Activated CD4-positive, alpha-beta T cell treated with anti-CD3 and anti-CD28 coated beads, Interleukin-2, amount 50 U/mL, for 4 hours (primary cell): ENCODE measurements around the gene ILK.
A peak's percentile ranks its signal among the peaks of the same experiment; 100 is the strongest.

Source experiments
- DNase-seq, 2 experiments: peaks; one replicate each; pipeline ENCODE4 v3.0.0-alpha.2; 2020

ILK gene

DNA sequence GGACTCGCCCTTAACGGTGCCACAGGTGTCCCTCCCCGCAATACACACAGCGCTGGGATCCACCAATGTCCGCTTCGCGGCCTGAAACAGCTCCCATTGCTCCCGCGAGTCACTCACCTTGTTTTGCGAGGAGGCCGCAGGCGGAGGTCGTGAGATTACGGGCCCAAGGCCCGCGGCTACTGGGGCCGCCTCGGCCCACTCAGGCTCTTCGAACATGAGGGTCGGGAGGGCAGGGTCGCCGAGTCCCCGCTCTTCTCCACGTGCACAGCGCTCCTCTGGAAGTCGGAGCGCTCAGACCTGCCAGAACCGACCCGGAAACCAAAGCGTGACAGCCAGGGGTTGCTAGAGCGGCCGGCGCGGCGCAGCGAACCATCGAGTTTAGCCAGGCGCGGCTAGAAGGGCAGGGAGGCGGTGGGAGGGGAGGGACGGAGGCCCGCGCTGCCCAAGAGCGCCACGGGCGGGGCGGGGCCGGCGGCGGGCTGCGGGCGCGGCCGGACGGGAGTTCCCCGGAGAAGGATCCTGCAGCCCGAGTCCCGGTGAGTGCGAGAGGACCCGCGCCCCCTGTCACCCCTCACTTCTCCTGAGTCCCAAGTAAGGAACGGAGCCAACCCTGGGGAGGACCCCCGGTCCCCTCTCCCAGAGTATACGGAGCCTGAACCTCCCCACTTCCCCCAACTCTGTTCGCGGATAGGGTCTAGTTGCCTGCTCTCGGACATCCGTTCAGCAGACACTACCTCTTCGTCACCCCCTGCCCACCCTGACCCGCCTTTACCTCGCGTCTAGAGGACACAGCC, at the start of gene ILK, which contains the start of gene RRP8:
Gene ILK, plus strand, starts transcription at position 488 of the 794 bp plus-strand sequence. CDS start 498 bp downstream, outside the sequence.
Gene RRP8, minus strand, starts transcription at position 330 of the 794 bp plus-strand sequence. Its CDS starts 114 bp downstream, at position 216.
- peak; percentile 71 to 75 for DNase-seq

DNA sequence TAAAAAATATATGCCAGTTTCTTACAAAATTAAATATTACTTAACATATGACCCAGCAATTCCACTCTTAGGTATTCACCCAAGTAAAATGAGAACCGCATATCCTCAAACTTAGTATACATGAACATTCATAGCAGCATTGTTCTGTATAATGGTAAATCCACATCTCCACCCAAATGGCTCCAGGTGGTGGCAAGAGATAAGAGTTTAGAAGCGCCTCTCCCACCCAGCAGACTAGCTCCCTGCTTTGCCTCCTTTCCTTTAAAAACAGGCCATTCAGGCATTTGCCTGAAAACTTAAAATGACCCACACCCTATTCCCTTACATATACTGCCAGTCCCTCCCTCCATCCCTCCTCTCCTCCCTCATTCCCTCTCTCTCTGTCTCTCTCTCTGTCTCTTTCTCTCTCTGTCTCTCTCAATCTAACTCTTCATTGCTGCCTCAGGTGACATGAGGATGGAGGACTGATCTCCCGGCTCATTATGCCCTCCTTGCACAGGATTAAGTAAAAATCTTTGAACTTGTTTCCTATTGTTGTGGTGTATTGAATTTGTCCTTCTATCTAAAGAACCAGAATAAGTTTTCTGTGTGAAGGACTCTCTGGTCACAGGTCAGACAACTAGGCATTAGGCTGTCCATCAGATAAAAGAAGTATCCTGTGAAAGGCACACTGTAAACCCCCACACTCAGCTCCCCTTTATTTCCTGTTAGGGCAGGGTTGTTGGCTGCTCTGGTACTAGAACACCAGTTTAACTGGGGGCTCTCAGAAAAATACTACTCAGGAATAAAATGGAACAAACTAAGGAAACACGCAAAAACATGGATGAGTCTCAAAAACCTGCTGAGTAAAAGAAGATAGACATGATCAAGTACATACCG, 48.5 kb upstream of the ILK start:
- DNase-seq, result no peak

DNA sequence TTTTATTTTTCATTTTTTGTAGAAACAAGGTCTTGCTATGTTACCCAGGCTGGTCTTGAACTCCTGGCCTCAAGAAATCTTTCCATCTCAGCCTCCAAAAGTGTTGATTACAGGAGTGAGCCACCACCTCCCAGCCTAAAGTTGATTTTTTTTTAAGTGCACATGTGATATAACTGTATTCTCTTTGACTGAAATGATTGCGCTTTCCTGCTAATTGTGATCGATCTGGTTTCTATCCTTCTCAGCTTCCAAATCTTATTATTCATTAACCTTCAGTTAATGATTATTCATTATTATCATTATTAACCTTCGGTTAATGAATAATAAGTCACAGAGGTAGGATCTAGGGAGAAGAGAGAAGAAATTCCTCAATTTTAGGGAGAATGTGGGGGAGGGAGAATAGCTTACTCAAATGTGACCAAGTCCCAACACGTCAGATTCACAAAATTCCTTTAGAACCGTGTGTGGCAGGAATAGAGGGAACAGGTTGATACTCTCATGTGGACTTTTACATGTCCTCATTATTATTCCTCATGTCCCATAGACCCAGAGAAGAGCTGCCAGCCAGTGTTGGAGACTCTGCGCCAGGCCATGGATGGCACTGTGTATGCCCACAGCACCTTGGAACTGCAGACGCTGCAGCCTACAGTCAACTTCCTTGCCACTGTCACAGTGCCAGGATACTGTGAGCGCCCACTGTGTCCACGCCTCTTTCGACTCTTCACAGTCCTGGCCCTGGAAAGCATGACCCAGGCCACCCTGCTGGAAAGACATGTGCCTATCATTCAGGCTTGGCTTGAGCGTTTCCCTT, 47.2 kb upstream of the ILK start:
- no peak for DNase-seq

DNA sequence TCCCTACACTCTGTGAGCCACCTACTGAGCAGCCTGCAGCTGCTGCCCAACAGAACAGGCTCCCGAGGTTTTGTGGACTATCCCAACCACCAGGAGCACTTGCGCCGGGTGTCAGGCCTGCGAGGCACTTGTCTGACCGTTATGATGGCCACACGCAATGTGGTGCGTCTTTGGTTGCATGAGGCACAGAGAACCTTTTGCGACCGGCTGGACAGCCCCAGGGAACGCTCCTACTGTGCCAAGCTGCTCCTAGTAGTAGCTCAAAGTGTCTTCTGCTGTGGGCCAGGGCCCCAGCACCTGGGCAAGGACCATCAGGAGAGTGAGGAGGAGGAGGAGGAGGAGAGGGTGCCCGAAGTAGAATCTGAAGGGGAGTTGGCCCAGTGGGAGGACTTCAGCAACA, 46.5 kb upstream of the ILK start:
- DNase-seq, result no peak

DNA sequence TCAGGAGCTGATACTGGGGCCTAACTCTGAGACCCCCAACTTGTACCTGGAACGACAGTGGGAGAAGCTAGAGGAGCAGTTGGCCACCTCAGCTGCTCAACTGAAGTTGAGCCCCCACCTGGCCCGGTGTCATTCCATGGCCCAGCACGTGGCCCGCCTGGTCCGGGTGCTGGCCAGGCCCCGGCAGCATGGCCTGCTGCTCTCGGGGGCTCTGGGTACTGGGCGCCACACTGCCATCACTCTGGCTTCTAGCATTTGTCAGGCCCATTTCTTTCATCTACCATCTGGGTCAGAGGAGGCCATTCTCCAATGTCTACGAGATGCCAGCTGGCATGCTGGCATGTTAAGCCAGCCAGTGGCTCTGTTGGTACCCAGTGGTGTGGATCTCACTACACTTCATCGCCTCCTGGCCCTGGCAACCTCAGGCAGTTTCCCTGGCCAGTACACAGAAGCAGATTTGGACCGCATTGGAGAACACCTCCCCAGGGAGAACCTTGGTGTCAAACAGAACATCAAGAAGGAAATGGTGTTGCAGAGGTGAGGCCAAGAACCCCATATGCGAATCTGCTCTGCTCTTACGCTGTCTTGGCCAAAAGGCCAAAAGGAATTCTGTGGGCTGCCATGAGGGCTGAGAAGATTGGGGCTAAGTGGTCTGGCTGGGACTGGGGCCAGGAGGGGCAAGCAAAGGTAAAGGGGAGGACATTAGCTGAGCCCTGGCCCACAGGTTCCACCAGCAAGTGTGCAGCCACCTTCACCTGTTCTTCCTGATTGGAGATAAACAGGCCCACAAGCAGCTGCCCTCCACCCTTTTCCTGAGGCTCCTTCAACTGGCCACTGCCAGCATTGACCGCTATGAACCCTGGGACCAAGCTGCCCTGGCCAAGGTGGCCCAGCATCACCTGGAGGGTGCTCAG, 45.6 kb upstream of the ILK start:
- DNase-seq, result no peak

DNA sequence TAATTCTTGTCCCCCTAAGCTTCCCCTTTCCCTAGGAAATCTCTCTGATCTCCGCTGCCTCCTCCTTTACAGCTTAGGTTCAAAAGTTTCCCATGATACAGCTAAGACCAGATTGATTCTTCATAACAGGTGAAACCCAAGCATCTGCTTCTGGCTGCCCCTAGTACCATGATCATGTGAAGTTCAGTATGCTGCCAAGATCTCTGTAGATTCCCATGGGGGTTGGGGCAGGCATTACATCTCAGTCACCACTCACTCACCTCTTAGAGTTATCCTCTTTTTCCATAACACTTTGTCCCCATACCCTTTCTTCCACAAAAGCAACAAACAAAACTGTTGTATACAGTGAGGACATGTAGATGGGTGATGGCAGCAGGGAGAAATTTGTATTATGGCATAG, 44.2 kb upstream of the ILK start:
- DNase-seq, result no peak

DNA sequence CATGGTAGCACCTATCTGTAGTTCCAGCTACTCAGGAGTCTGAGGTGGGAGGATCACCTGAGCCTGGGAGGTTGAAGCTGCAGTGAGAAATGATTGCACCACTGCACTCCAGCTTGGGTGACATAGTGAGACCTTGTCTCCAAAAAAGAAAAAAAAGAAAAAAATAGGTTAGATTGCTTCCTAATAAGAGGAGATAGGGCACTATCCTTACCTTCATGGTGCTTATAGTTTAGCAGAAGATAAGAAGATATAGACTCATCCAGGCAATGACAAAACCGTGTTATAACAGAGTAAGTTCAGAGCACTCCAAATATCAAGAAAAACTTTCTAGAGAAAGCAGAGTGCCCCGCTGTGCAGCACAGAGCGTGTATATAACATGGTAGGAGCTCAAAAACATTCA, 42.3 kb upstream of the ILK start:
- DNase-seq, result no peak

DNA sequence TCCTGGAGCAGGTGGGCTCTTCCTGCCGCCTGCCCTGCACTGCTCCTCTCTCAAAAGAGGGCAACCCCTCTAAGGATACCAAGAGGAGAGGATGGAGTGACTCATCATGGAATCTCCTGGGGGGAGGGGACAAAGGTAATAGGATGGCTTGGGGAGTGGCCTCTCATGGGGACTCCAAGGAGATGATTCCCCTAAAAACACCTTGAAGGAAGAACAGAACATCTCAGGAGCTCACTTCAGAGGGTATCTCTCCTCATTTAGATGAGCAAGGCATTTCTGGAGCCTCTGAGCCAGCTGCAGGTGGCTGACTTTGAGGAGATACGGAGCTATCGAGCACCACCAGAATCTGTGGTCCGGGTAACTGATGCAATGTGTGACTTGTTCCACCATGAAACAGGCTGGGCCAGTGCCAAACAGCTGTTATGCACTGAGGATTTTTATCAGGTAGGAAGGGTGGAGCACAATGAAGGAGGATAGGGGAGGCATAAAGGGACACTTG, 40.4 kb upstream of the ILK start:
- no peak for DNase-seq

DNA sequence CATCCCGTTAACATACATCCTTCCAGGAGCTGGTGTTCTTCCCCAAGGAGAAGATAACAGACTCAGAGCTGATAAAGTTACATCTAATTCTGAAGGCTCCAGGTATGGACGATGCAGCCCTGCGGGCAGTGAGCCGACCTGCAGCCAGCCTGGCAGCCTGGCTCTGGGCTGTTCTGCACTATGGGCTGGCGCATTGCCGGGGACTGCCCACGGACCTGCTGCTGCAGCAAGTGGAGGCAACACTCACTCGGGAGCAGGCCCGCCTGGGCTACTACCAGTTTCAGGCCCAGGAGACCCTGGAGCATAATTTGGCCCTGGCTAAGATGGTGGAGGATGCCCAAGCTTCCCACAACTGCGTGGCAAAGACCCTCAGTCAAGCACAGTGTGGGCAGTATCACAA, 39.9 kb upstream of the ILK start:
- no peak for DNase-seq

DNA sequence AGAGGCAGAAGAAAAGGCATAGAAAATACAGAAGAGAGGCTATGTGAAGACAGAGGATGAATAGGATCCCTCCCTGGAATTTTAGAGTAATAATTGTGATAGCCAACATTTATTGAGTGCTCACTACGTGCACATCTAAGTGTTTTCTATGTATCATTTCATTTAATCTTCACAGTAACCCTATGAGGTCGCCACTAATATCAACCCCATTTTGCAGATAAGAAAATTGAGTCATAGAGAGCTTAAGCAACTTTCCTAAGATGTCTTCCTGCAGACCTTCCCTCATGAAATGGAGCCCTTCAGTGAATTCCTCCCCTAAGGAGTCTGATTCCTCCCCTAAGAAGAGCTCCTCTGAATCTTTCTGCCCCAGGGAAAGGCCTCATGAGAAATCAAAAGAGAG, 38.2 kb upstream of the ILK start:
- DNase-seq, result no peak

DNA sequence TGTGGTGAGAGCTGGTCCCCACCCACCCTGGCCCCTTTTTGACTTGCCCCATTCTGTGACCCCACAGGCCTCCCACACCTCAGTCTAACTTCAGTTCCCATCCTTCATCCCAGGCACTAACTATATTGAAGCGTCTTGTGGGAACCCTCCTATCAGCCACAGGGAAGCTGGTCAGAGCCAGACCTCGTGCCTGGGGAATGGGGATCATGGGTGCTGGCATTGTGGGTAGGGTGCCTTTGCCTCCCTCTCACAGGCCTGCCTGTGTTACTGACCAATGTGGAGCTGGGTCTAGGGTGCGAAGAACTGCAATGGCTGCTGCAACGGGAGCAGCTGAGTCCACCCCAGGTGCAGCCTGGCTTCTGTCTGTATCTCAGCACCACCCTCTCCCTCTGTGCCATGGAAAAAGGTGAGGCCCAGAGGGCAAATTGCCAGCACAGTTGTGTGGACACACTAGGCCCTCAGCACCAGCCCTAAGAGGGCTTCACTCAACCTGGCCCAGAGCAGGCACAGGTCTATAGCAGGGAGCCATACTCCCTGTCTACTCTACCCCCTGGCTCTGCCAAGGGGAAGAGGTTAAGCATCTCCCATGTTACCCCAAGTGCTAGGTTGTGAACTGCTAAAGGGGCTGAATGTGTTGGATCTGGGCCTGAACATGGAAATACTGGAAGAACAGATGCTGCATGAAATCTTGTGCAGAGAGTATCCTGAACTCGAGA, 37.4 kb upstream of the ILK start:
- no peak for DNase-seq

DNA sequence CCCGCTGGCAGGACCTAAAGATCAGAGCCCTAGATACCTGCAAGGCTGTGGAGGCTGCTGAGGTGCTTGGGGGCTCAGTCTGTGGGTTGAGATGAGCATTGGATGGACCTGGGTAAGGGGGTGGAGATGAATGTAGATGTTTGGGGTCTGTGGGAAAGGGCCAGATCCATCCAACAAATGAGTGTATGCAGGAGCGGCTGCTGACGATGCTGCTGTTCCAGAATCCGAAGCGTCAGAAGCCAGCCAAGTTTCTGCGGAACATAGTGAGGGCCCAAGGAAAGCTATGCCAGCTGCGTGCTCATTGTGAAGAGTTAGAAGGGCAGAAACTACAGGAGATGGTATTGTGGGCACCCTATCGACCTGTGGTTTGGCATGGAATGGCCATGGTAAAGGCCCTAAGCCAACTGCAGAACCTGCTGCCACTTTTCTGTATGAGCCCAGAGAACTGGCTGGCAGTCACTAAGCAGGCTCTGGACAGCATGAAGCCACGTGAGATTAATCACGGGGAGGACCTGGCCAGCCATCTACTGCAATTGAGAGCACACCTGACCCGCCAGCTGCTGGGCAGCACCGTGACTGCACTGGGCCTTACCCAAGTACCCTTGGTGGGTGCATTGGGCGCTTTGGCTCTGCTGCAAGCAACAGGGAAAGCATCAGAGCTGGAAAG, 36.7 kb upstream of the ILK start:
- DNase-seq, result no peak

DNA sequence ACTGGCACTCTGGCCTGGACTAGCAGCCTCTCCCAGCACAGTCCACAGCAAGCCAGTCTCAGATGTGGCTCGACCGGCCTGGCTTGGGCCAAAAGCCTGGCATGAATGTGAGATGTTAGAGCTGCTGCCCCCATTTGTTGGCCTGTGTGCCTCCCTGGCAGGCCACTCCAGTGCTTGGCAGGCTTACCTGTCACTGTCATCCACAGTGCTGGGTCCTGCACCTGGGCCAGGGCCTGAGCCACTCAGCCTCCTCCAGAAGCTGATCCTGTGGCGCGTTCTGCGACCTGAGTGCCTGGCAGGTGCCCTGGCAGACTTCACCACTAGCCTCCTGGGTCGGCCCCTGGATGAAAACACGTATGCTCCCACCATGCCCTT, 36.2 kb upstream of the ILK start:
- no peak for DNase-seq

DNA sequence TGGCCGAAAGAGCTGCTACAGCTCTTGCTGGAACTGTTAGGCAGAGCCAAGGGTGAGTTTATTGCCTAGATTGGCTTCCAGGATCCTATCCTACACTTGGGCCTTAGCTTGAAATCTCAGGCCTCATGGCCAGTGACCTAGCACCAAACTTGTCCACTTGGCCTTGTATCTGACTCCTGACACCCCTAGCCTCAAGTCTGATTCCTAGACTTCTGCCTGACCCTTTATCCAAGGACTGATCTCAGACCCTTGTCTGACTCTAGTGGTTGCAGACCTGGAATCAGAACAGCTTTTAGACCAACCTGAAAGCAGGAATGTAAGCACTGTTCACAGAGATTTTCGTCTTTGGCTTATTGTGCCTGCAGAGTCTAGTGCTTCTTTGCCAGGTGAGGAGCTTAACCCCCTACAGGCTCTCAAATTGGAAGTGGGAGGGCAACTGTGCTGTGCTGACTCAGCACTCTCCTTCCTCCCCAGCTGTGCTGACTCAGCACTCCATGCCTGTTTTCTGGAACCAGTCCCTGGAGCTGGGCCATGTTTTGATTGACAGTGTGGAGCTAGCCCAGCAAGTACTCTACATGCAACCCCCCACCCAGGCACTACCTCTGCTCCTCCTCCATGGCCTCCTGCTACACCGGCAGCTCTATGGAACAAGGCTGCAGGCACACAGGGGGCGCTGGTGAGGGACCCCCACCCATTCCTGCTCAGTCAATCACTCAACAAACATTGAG, 35.2 kb upstream of the ILK start:
- DNase-seq, result no peak

DNA sequence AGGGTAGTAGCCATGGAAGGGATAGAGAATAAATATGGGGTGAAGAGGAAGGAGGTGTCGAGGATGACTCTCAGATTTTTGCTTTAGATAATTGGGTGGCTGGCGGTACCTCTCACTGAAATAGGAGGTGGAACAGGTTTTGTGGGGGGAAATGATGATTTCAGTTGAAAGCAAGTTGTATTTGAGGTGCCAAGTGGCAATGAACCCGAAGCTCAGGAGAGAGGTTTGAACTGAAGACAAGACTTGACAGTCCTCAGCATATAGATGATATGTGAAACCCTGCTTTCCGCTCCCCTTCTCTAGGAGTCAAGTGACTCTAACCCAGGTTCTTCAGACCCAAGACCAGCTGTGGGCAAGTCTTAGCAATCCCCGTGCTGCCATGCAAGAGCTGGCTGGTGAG, 33.9 kb upstream of the ILK start:
- no peak for DNase-seq

DNA sequence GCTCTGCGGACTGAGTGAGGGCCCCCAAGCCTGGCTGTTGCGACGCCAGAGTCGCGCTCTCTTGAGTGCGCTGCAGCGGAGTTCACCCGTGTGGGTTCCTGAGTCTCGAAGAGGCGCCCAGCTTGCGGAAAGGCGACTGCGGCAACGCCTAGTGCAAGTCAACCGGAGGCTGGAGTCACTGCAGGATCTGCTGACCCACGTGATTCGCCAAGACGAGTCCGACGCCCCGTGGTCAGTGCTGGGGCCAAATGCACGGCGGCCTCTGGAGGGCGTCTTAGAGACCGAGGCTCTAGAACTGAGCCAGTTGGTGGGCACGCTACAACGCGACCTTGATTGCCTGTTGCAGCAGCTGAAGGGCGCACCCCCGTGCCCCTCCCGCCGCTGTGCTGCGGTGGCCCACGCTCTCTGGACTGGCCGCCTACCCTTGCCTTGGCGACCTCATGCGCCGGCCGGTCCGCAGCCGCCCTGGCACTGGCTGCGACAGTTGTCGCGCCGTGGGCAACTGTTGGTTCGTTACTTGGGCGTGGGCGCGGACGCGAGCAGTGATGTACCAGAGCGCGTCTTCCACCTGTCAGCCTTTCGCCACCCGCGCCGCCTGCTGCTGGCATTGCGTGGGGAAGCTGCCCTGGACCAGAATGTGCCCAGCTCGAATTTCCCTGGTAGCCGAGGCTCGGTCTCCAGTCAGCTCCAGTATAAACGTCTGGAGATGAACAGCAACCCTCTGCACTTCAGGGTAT, 32.7 kb upstream of the ILK start:
- DNase-seq, result no peak

DNA sequence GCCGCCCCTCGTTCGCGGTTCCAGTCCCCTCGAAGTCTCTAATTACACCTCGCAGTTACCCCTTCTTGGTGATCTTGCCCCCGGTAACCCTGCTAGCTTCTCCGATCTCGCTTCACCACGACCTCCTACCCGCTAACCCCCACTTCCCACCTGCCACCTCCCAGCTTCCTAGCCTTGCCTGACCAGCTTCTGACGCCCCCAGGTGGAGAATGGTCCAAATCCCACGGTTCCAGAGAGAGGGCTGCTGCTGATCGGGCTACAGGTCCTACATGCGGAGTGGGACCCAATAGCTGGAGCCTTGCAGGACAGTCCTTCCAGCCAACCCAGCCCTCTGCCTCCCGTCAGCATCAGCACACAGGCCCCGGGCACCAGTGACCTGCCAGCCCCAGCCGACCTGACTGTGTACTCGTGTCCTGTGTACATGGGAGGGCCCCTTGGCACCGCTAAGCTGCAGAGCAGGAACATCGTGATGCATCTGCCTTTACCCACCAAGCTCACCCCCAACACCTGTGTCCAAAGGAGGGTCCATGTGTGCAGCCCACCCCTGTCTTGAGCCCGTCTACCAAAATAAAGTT, 32.1 kb upstream of the ILK start:
- DNase-seq, result no peak

DNA sequence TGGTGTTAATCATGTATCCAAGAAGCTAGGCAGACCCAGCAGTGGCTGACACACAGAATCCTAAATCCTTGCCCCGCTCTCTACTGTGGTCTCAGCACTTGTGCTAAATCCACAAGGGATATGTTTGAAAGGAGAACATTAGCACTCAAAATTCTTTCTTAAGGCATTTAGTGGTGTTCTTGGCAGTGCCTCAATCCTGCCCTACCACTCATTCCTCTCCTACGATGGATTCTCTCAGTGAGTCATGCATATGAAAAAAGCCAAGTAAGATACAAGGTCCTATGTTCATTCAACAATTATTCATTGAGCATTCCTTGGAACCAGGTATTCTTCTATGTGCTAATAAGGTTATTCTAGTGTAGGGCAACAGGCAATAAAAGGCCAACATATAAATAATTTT, 31.4 kb upstream of the ILK start:
- no peak for DNase-seq
